ENCODE data around the gene ZDHHC14. TPM values are rescaled to one million over a fixed set of nuclear protein-coding genes. Genes with fewer than 3 reads are reported as not detected.

Gene ZDHHC14
- total RNA-seq, 1 donor: 4.3 TPM

GRCh38 chr6:157368359-157369049, 12.5 kb upstream of the ZDHHC14 start:
- TF ChIP-seq CTCF (IDR thresholded peaks at IDR 0.05; ENCODE audit: insufficient read depth, low read depth, low read length): no peak
- H3K4me3 ChIP-seq (ENCODE audit: low read depth, low read length): no peak overlapping the region
- DNase-seq (ENCODE audit: low read depth): no peak

GRCh38 chr6:157370755-157371154, 10.2 kb upstream of the ZDHHC14 start:
- TF ChIP-seq CTCF (IDR thresholded peaks at IDR 0.05; ENCODE audit: insufficient read depth, low read depth, low read length): no peak
- DNase-seq (ENCODE audit: low read depth): no peak
- H3K4me3 ChIP-seq (ENCODE audit: low read depth, low read length): no peak overlapping the region

- peak; percentile 38 for DNase-seq (ENCODE audit: low read depth)
- TF ChIP-seq CTCF (IDR thresholded peaks at IDR 0.05; ENCODE audit: insufficient read depth, low read depth, low read length): no peak
- H3K4me3 ChIP-seq (ENCODE audit: low read depth, low read length): no peak overlapping the region
Observed at GRCh38 chr6:157372501-157373280, 8.3 kb upstream of the ZDHHC14 start.

- no peak for TF ChIP-seq CTCF (IDR thresholded peaks at IDR 0.05; ENCODE audit: insufficient read depth, low read depth, low read length)
- no peak overlapping the region for H3K4me3 ChIP-seq (ENCODE audit: low read depth, low read length)
- no peak for DNase-seq (ENCODE audit: low read depth)
Observed at GRCh38 chr6:157374889-157375443, 6.0 kb upstream of the ZDHHC14 start.

GRCh38 chr6:157376241-157376640, 4.7 kb upstream of the ZDHHC14 start:
- H3K4me3 ChIP-seq (ENCODE audit: low read depth, low read length): no peak overlapping the region
- no peak for TF ChIP-seq CTCF (IDR thresholded peaks at IDR 0.05; ENCODE audit: insufficient read depth, low read depth, low read length)
- DNase-seq (ENCODE audit: low read depth): no peak

- no peak for TF ChIP-seq CTCF (IDR thresholded peaks at IDR 0.05; ENCODE audit: insufficient read depth, low read depth, low read length)
- H3K4me3 ChIP-seq (ENCODE audit: low read depth, low read length): no peak overlapping the region
- no peak for DNase-seq (ENCODE audit: low read depth)
Observed at GRCh38 chr6:157376706-157377230, 4.2 kb upstream of the ZDHHC14 start.
